Ectodermal cell (in vitro differentiated cells): ENCODE measurements around the gene FBXW8.

Experiments used
- H3K27ac ChIP-seq: 2 replicates; pipeline ENCODE4 v1.7.0; 2013; ENCODE audit warnings: mild to moderate bottlenecking, low read depth, low read length; ENCODE audit not compliant: insufficient read depth, poor library complexity, severe bottlenecking
- H3K27me3 ChIP-seq: 2 replicates; pipeline ENCODE4 v1.7.0; 2013; ENCODE audit warnings: mild to moderate bottlenecking, low read length; ENCODE audit not compliant: insufficient read depth, control insufficient read depth, poor library complexity, severe bottlenecking
- H3K36me3 ChIP-seq: one replicate; pipeline ENCODE4 v1.7.0; 2013; ENCODE audit warnings: low read length; ENCODE audit not compliant: control insufficient read depth, insufficient read depth
- H3K4me1 ChIP-seq: one replicate; pipeline ENCODE4 v1.7.0; 2013; ENCODE audit warnings: low read length; ENCODE audit not compliant: control insufficient read depth, insufficient read depth
- H3K4me3 ChIP-seq: 2 replicates; pipeline ENCODE4 v1.7.0; 2013; ENCODE audit warnings: low read depth, low read length, control low read depth; ENCODE audit not compliant: insufficient read depth
- H3K9me3 ChIP-seq: 2 replicates; pipeline ENCODE4 v1.7.0; 2013; ENCODE audit warnings: mild to moderate bottlenecking, low read length, moderate library complexity; ENCODE audit not compliant: control insufficient read depth
- WGBS, 2 experiments: methylation state at CpG; one replicate each; pipeline ENCODE4 v1.1.7; 2013; ENCODE audit warnings: missing lambda C conversion rate in 2 of 2; 5-methylcytosine and 5-hydroxymethylcytosine counted together

The FBXW8 gene

GRCh38 chr12:116955382-116956021, 44.8 kb downstream of the FBXW8 start:
- no peak overlapping the region for H3K27ac ChIP-seq
- WGBS, 2 experiments = 91 to 96% methylated on average over 4 of the region's 4 CpGs
- no peaks in the 10 kb centered on the region for H3K4me1 ChIP-seq
- no peak overlapping the region for H3K4me3 ChIP-seq
- no peaks in the 10 kb centered on the region for H3K9me3 ChIP-seq
- no peaks in the 10 kb centered on the region for H3K27me3 ChIP-seq
- no peaks in the 10 kb centered on the region for H3K36me3 ChIP-seq

- H3K27me3 ChIP-seq = no peaks in the 10 kb centered on the region
- peaks cover 13% of the 10 kb centered on the region for H3K4me1 ChIP-seq
- no peaks in the 10 kb centered on the region for H3K36me3 ChIP-seq
- no peak overlapping the region for H3K27ac ChIP-seq
- 87 to 93% methylated on average over 6 of the region's 6 CpGs for WGBS, 2 experiments
- H3K4me3 ChIP-seq = no peak overlapping the region
- no peaks in the 10 kb centered on the region for H3K9me3 ChIP-seq
Observed at GRCh38 chr12:116958402-116959197, 47.9 kb downstream of the FBXW8 start.

GRCh38 chr12:116959198-116959460, 48.4 kb downstream of the FBXW8 start:
- Histone ChIP-seq H3K27me3 (no peaks in the 10 kb centered on the region), H3K4me1 (peaks cover 13% of the 10 kb centered on the region), H3K4me3 (no peak overlapping the region), H3K27ac (no peak overlapping the region), H3K9me3 (no peaks in the 10 kb centered on the region), H3K36me3 (no peaks in the 10 kb centered on the region)
- WGBS, 2 experiments = 96 to 100% methylated on average over 2 of the region's 2 CpGs

- no peaks in the 10 kb centered on the region for H3K27me3 ChIP-seq
- no peak overlapping the region for H3K27ac ChIP-seq
- no peaks in the 10 kb centered on the region for H3K36me3 ChIP-seq
- no peaks in the 10 kb centered on the region for H3K9me3 ChIP-seq
- H3K4me3 ChIP-seq = no peak overlapping the region
- WGBS, 2 experiments = 98% methylated on average over 5 of the region's 5 CpGs
- peaks cover 13% of the 10 kb centered on the region for H3K4me1 ChIP-seq
Observed at GRCh38 chr12:116959845-116960514, 49.2 kb downstream of the FBXW8 start.

- H3K9me3 ChIP-seq = no peaks in the 10 kb centered on the region
- H3K4me3 ChIP-seq = no peak overlapping the region
- no peak overlapping the region for H3K27ac ChIP-seq
- H3K27me3 ChIP-seq = no peaks in the 10 kb centered on the region
- no peaks in the 10 kb centered on the region for H3K36me3 ChIP-seq
- WGBS, 2 experiments = 36 to 49% methylated on average over 4 of the region's 4 CpGs
- peaks cover 13% of the 10 kb centered on the region for H3K4me1 ChIP-seq
Observed at GRCh38 chr12:116962197-116962596, 51.4 kb downstream of the FBXW8 start.

GRCh38 chr12:116962783-116963356, 52.1 kb downstream of the FBXW8 start:
- WGBS, 2 experiments = 94 to 96% methylated on average over 9 of the region's 9 CpGs

GRCh38 chr12:116964054-116965050, 53.6 kb downstream of the FBXW8 start:
- Histone ChIP-seq H3K27ac (no peak overlapping the region), H3K27me3 (no peaks in the 10 kb centered on the region)

More at GRCh38 chr12:116962783-116963356, 52.1 kb downstream of the FBXW8 start:
- Histone ChIP-seq H3K9me3 (no peaks in the 10 kb centered on the region), H3K27me3 (no peaks in the 10 kb centered on the region), H3K4me3 (no peak overlapping the region), H3K36me3 (no peaks in the 10 kb centered on the region), H3K4me1 (peaks cover 13% of the 10 kb centered on the region), H3K27ac (no peak overlapping the region)

GRCh38 chr12:116968986-116969385, 58.2 kb downstream of the FBXW8 start:
- H3K4me3 ChIP-seq = no peak overlapping the region
- no peaks in the 10 kb centered on the region for H3K27me3 ChIP-seq
- 86 to 90% methylated on average over 5 of the region's 5 CpGs for WGBS, 2 experiments
- H3K36me3 ChIP-seq = no peaks in the 10 kb centered on the region
- H3K4me1 ChIP-seq = peaks cover 8% of the 10 kb centered on the region
- H3K27ac ChIP-seq = no peak overlapping the region
- H3K9me3 ChIP-seq = no peaks in the 10 kb centered on the region

More at GRCh38 chr12:116964054-116965050, 53.6 kb downstream of the FBXW8 start:
- no peaks in the 10 kb centered on the region for H3K9me3 ChIP-seq
- no peak overlapping the region for H3K4me3 ChIP-seq
- H3K36me3 ChIP-seq = no peaks in the 10 kb centered on the region
- 92 to 95% methylated on average over 13 to 14 of the region's 14 CpGs for WGBS, 2 experiments
- peaks cover 13% of the 10 kb centered on the region for H3K4me1 ChIP-seq

- Histone ChIP-seq H3K4me3 (no peak overlapping the region), H3K27me3 (no peaks in the 10 kb centered on the region), H3K9me3 (no peaks in the 10 kb centered on the region), H3K36me3 (no peaks in the 10 kb centered on the region), H3K4me1 (peaks cover 8% of the 10 kb centered on the region), H3K27ac (no peak overlapping the region)
- WGBS, 2 experiments = 87 to 89% methylated on average over 30 of the region's 30 CpGs
Observed at GRCh38 chr12:116969615-116970585, 59.1 kb downstream of the FBXW8 start.
